IMR-90 (cell line): ENCODE measurements around the gene RAB11FIP3.

Experiments used
- CEBPB ChIP-seq: IDR thresholded peaks from 2 replicates; pipeline ENCODE4 v1.6.1; 2012; ENCODE audit warnings: low read depth, low read length, improper control_type of control experiment
- CHD1 ChIP-seq: IDR thresholded peaks from 2 replicates; pipeline ENCODE4 v1.6.1; 2012; ENCODE audit warnings: low read depth, low read length, improper control_type of control experiment
- FOS ChIP-seq: fragments of 150-350 bp; IDR thresholded peaks from 2 replicates; pipeline ENCODE4 v1.6.1; 2016; ENCODE audit warnings: low read depth, low read length
- MAFK ChIP-seq: IDR thresholded peaks from 2 replicates; pipeline ENCODE4 v1.6.1; 2012; ENCODE audit warnings: low read depth, low read length, improper control_type of control experiment
- MAZ ChIP-seq: IDR thresholded peaks from 2 replicates; pipeline ENCODE4 v1.6.1; 2012; ENCODE audit warnings: low read depth, mild to moderate bottlenecking, low read length, improper control_type of control experiment, moderate library complexity, borderline replicate concordance
- MXI1 ChIP-seq: IDR thresholded peaks from 2 replicates; pipeline ENCODE4 v1.6.1; 2012; ENCODE audit warnings: low read depth, mild to moderate bottlenecking, low read length, moderate library complexity, borderline replicate concordance
- NFE2L2 ChIP-seq: fragments of 150-350 bp; IDR thresholded peaks from 2 replicates; pipeline ENCODE4 v1.6.1; 2016; ENCODE audit warnings: low read depth, mild to moderate bottlenecking, low read length
- POLR2A ChIP-seq: IDR thresholded peaks from 2 replicates; pipeline ENCODE4 v1.6.1; 2012; ENCODE audit warnings: mild to moderate bottlenecking, low read depth, low read length
- RAD21 ChIP-seq: IDR thresholded peaks from 2 replicates; pipeline ENCODE4 v1.6.1; 2012; ENCODE audit warnings: low read length, improper control_type of control experiment
- RCOR1 ChIP-seq: IDR thresholded peaks from 2 replicates; pipeline ENCODE4 v1.6.1; 2012; ENCODE audit warnings: mild to moderate bottlenecking, low read length, improper control_type of control experiment; ENCODE audit not compliant: insufficient replicate concordance
- RFX5 ChIP-seq: IDR thresholded peaks from 2 replicates; pipeline ENCODE4 v1.8.0; 2012; ENCODE audit warnings: low read depth, mild to moderate bottlenecking, low read length, moderate library complexity
- SMC3 ChIP-seq: fragments of 150-350 bp; IDR thresholded peaks from 2 replicates; pipeline ENCODE4 v1.6.1; 2016; ENCODE audit warnings: low read depth, mild to moderate bottlenecking, antibody characterized with exemption, low read length, moderate library complexity
- TF ChIP-seq, protein P1 (sequence below): conservative IDR thresholded peaks from 2 replicates; pipeline ENCODE4 v1.5.1; 2012; ENCODE audit warnings: mild to moderate bottlenecking, low read depth, low read length, improper control_type of control experiment
- TF ChIP-seq, protein P2 (sequence below): fragments of 150-350 bp; IDR thresholded peaks from 2 replicates; pipeline ENCODE4 v1.6.1; 2017; ENCODE audit warnings: mild to moderate bottlenecking, antibody characterized with exemption, low read length, low read depth

GRCh38 chr16:496097-496886 lies 70.8 kb downstream of the RAB11FIP3 start:
- TF ChIP-seq, protein P1, sequence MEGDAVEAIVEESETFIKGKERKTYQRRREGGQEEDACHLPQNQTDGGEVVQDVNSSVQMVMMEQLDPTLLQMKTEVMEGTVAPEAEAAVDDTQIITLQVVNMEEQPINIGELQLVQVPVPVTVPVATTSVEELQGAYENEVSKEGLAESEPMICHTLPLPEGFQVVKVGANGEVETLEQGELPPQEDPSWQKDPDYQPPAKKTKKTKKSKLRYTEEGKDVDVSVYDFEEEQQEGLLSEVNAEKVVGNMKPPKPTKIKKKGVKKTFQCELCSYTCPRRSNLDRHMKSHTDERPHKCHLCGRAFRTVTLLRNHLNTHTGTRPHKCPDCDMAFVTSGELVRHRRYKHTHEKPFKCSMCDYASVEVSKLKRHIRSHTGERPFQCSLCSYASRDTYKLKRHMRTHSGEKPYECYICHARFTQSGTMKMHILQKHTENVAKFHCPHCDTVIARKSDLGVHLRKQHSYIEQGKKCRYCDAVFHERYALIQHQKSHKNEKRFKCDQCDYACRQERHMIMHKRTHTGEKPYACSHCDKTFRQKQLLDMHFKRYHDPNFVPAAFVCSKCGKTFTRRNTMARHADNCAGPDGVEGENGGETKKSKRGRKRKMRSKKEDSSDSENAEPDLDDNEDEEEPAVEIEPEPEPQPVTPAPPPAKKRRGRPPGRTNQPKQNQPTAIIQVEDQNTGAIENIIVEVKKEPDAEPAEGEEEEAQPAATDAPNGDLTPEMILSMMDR: no peak
- TF ChIP-seq POLR2A (no peak), MAZ (no peak), RAD21 (no peak), RFX5 (no peak), SMC3 (no peak), MXI1 (no peak), MAFK (peak; percentile 76), NFE2L2 (no peak), CEBPB (no peak), FOS (no peak), CHD1 (no peak), RCOR1 (no peak)
- TF ChIP-seq, protein P2, sequence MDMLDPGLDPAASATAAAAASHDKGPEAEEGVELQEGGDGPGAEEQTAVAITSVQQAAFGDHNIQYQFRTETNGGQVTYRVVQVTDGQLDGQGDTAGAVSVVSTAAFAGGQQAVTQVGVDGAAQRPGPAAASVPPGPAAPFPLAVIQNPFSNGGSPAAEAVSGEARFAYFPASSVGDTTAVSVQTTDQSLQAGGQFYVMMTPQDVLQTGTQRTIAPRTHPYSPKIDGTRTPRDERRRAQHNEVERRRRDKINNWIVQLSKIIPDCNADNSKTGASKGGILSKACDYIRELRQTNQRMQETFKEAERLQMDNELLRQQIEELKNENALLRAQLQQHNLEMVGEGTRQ: no peak
